SH-SY5Y (cell line): ENCODE measurements around the gene ADGRL1.

ENCODE experiments used
- GATA2 ChIP-seq: IDR thresholded peaks from 2 replicates; pipeline ENCODE4 v1.6.1; 2011; ENCODE audit warnings: mild to moderate bottlenecking, low read depth, low read length
- GATA3 ChIP-seq: IDR thresholded peaks from 2 replicates; pipeline ENCODE4 v1.6.1; 2011; ENCODE audit warnings: low read depth, mild to moderate bottlenecking, low read length, moderate library complexity

Gene ADGRL1

GRCh38 chr19:14127176-14127575, 78.8 kb downstream of the ADGRL1 start:
- TF ChIP-seq GATA2 (no peak), GATA3 (no peak)

- no peak for TF ChIP-seq GATA3
- no peak for TF ChIP-seq GATA2
Measured at GRCh38 chr19:14122924-14123323, 83.0 kb downstream of the ADGRL1 start.

- TF ChIP-seq GATA2: no peak
- no peak for TF ChIP-seq GATA3
Measured at GRCh38 chr19:14120497-14120780, 85.5 kb downstream of the ADGRL1 start.

- TF ChIP-seq GATA3 (no peak), GATA2 (peak; percentile 80)
Measured at GRCh38 chr19:14119644-14120496, 86.1 kb downstream of the ADGRL1 start.

GRCh38 chr19:14119146-14119545, 86.8 kb downstream of the ADGRL1 start:
- TF ChIP-seq GATA3 (no peak), GATA2 (no peak)

GRCh38 chr19:14118165-14119051, 87.6 kb downstream of the ADGRL1 start:
- TF ChIP-seq GATA2 (no peak), GATA3 (no peak)

GRCh38 chr19:14117668-14118164, 88.3 kb downstream of the ADGRL1 start, which contains the start of gene PRKACA:
Gene PRKACA, minus strand, starts transcription at chr19:14117762. Its CDS starts 215 bp downstream, at chr19:14117547.
- TF ChIP-seq GATA3 (no peak), GATA2 (no peak)

- TF ChIP-seq GATA3: no peak
- no peak for TF ChIP-seq GATA2
Measured at GRCh38 chr19:14116918-14117578, 88.9 kb downstream of the ADGRL1 start.

- no peak for TF ChIP-seq GATA3
- TF ChIP-seq GATA2: no peak
Measured at GRCh38 chr19:14116525-14116917, 89.4 kb downstream of the ADGRL1 start.

- TF ChIP-seq GATA2 (no peak), GATA3 (no peak)
Measured at GRCh38 chr19:14115756-14116155, 90.2 kb downstream of the ADGRL1 start.

- no peak for TF ChIP-seq GATA2
- no peak for TF ChIP-seq GATA3
Measured at GRCh38 chr19:14114854-14115253, 91.1 kb downstream of the ADGRL1 start.

- TF ChIP-seq GATA2: no peak
- TF ChIP-seq GATA3: no peak
Measured at GRCh38 chr19:14114439-14114838, 91.5 kb downstream of the ADGRL1 start.

GRCh38 chr19:14113762-14114414, 92.1 kb downstream of the ADGRL1 start:
- TF ChIP-seq GATA2 (no peak), GATA3 (no peak)

- no peak for TF ChIP-seq GATA3
- TF ChIP-seq GATA2: no peak
Measured at GRCh38 chr19:14112809-14113385, 93.1 kb downstream of the ADGRL1 start.
